HPDE6-E6E7 (cell line): ENCODE measurements around the gene DOCK4.

Experiments
- DNase-seq: peaks from one replicate; pipeline ENCODE4 v3.0.0; 2011; ENCODE audit warnings: missing footprints; ENCODE audit errors: extremely low spot score

The DOCK4 gene

GRCh38 chr7:112053737-112054069 is 152.5 kb downstream of the DOCK4 start:
- DNase-seq, result no peak

- no peak for DNase-seq
Observed at GRCh38 chr7:112052993-112053736, 153.0 kb downstream of the DOCK4 start.

DNA sequence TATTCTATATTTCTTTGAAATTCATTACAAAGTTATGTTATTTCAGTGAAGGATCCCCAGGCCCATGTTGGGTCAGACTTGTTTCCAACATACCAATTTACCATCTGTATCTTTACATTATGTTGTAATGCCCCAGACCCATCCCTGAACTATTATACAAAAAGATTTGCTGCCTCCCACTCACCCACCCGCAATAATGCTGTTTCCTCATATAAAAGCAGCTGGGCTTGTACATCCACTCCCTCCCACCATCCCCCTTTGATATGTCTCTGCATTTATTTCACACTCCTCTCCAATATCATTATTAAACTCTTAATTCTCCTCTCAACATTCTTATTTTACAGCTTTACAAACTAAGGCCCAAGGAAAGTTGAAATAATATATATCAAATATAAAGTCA is 153.7 kb downstream of the DOCK4 start:
- DNase-seq, result no peak

DNA sequence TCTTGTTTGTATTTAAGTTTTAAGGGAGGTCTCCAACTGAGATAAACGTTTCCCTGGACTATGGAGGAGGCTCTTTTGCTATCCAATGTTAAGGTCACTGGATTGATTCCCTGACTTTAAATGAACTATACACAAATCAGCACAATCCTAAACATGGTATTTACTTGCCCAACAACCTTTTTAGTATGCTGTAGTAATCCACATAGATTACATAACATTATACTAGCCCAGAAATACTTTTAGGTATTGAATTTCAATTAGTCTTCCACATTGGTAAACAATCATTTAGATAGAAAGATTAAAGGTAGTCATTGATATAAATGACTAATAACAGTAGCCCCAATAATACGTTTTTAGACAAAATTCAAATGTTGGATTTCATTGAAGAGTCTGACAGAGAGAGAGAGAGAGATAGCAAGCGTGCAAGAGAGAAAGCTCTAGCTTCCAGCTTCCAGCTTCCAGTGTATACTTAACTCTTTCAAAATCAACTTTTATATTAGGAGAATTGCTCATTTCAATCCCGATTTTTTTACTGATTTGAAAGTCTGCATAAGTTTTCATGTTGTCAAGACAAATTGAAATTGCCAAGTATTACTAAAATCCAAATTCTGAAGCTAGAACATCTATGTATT is 155.8 kb downstream of the DOCK4 start:
- no peak for DNase-seq

- DNase-seq, result no peak
Observed at GRCh38 chr7:112049555-112050249, 156.5 kb downstream of the DOCK4 start.

- no peak for DNase-seq
Observed at GRCh38 chr7:112047421-112047820, 158.8 kb downstream of the DOCK4 start.

GRCh38 chr7:112045222-112045621 is 161.0 kb downstream of the DOCK4 start:
- DNase-seq, result no peak

DNA sequence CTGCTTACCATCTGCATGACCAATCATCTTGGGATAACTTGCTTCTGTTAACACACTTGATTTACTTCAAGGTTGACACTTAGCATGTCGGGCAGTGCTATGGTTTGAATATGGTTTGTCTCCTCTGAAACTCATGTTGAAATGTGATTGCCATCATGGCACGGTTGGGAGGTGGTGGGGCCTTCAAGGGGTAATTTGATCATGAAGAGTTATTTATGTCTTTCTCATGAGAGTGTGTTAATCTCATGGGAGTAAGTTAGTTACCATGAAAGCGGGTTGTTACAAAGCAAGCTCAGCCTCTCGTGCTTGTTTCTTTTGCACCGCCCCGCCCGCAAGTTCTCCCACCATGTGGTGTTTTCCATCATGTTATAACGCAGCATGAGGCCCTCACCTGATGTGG is 163.6 kb downstream of the DOCK4 start:
- no peak for DNase-seq

DNA sequence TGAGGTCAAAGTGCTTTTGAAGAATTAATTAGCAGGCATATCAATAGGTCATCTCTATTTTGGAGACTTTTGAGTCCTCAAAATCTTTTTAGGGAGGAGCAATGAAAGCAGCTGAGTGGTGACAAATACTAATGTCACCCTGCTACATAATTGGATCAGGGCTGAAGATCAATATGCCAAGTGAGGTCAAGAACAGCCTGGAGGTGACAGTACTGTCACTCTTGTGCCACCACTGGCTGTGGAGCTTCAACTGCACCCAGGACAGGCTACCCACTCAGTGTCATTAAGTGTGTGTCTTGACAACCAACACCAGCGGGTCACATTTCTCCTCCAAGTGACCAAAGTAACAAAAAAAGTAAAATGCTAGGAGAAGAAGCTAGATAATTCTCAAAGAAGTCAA is 167.8 kb downstream of the DOCK4 start:
- no peak for DNase-seq

- DNase-seq, result no peak
Observed at GRCh38 chr7:112036071-112036470, 170.1 kb downstream of the DOCK4 start.

DNA sequence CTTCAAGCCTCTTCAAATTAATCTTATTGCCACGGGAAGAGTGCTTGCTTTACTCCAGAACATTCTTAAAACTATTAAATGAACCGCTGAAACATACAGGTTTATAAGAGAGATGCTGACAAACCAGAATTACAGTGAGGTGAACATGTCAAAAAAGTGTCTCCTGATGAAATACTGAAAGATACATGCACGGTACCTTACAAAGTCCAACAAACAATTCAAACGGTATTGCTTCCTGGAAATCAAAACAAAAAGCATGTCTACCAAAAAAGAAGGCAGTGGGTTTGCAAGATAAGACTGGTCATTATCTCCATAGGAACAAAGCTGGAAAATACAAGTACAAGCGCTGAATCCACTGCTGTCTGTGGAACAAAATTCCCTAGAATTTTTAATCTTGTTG is 174.5 kb downstream of the DOCK4 start:
- DNase-seq, result no peak

DNA sequence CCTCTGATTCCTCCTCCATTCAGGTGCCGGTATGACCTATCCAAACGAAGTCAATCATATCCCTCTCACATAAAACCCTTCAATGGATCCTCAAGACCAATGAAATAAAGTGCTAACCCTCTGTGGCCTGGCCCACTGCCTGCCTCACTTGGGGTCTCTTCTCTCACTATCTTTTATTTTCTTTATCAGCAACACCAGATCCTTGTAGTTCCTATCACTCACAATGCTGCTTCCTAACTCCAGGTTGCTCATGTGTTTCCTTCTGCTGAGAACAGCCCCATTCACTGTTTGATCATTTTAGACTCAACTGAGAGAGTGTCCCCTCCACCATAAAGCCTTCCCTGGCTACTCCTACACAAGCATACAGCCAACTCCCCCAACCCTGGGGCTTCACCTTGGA is 180.6 kb downstream of the DOCK4 start:
- DNase-seq, result no peak

DNA sequence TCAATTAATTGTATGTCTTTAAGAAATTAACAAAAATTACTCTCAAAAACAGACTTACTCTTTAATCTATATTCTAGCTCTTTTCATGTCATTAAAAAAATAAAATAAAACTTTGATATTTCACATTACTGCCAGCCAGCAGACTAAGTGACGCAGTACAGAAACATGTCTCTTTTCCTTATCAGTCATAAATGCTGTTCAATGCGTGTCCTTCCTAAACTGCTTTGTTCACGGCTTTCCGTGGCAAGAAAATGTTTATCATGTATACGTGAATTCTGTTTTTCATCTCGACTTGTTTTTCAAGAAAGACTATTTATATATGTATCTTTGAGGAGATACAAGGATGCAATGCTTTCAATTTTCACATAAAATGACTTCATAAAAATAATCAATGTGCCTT is 182.4 kb downstream of the DOCK4 start:
- DNase-seq, result no peak

DNA sequence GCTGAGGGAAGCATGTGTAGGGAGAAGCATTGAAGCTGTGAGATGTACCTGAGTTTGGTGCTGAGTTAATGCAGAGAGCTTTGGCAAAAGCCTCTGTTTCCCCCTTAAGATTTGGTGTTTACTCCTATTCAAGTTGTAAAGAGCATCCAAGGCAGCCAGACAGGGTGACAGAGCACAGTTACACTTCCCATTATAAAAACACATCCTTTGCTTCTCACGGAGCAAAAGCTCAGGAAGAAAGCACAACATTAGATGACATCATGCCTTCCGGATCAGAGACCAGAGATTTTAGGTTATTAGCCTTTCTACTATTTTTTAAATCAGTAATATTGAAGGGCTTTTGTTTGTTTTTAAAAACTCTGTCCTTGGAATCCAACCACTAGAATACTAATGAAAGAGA is 182.9 kb downstream of the DOCK4 start:
- DNase-seq, result no peak

DNA sequence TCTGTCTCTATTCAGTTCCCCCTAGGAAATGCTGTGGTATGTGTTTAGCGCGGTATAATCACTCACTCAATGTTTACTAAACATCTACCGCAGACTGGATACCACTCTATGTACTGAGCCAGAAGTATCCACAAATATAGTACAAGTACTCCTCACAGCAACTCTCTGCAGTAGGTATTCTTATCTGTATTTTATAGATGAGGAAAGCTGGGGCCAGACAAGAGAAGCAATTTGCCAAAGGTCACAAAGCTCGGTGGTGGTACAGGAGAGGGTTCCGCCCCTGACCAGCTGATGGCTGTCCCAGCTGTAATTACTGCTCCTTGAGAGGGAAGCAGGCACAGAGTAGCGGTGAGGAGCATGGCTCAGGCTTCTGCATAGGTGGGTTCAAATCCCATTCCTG is 184.1 kb downstream of the DOCK4 start:
- DNase-seq, result no peak

GRCh38 chr7:112021379-112022044 is 184.7 kb downstream of the DOCK4 start:
- DNase-seq, result no peak

DNA sequence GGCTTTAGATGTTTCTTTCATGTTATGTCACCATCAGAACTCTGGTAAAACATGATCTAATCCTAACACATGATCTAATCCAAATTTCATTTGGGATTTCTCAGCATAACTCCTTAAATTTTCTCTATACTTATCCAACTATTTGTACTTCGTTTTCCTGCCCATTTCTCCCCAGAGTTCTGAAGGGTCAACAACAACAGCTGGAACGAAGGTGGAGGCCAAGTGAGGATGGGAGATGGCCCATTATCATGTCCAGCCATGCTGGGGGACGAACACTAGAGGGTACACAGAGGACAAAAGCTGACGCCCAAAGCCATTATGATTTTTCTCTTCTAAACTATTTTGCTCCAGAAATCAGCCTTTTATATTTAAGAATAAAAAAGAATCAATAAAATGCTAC is 185.4 kb downstream of the DOCK4 start:
- DNase-seq, result no peak

- DNase-seq, result no peak
Observed at GRCh38 chr7:112019932-112020331, 186.3 kb downstream of the DOCK4 start.

DNA sequence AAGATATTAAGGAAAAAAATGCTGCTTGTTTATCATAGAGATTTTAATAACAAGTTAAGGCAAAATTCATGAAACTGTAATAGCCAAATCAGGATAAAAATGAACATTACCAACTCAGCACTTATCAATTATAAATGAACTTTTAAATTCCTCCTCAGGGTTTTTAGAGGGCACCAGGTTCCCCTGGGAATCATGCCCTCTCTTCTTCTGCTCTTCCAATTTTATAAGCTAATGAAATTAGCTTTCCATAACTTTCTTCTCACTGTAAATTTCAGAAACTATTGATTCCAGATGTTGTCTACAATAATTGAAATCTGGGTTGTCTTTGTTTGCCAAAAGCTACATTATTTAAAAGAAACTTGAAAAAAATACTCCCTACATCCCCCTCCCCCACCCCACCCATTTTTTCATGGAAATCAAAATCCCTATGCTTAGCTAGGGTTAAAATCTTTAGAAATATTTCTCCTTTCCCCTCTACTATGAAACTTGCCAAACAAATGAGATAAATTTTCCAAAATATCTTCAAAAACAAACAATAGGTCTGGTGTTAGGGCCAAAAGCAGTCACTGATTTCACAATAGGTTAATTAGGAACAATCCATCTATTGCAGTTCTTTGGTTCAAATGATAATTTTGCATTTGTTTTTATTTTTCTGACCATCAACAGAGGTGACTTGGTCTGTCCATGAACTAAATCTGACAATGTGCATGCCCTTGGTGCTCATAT is 187.7 kb downstream of the DOCK4 start:
- DNase-seq, result no peak

DNA sequence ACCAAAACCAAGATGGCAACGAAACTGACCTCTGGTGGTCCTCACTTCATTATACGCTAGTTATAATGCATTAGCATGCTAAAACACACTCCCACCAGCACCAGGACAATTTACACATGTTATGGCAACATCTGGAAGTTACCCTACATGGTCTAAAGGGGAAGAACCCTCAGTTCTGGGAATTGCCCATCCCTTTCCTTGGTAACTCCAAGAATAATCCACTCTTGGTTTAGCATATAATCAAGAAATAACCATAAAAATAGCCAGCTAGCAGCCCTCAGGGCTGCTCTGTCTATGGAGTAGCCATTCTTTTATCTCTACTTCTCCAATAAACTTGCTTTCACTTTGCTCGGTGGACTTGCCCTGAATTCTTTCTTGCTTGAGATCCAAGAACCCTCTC is 191.1 kb downstream of the DOCK4 start:
- no peak for DNase-seq

DNA sequence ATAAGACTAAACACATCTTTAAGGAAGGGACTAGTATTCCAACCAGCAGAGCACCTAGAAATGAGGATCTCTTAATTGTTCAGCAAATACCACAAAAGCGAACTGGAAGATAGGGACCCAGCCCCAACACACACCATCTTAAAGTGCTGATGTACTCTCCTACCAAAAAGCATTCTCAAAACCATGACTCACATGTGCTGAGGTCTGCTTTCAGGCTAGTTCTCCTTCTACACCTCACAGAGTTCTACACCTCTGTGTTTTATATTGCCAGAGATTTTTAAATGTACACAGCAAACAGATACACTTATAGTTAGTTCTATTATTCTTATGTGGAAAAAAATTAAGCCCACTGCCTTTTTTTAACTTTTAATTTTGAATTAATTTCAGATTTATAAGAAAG is 191.9 kb downstream of the DOCK4 start:
- DNase-seq, result no peak

DNA sequence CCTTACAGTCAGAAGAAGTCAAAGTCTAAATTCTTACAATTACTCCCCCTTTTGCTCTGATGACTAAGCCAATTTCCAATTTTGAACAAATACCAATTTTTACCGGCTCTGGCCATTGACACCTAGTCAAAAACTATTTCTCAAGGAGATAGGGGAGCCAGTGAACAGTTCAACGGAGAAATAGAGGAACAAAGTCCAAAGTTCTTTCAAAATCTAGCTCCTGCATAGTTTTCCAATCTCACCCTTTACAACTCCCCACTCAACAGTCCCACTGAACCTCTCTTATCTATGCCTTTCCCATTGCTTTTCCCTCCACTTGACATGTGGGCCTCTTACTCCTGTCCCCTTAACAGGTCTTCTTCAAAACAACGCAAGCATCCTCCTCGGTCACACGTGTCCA is 192.9 kb downstream of the DOCK4 start:
- no peak for DNase-seq
